ENCODE results near the gene DNAI2. TPM values are rescaled to one million over a fixed set of nuclear protein-coding genes. Genes with fewer than 3 reads are reported as not detected.

The DNAI2 gene
- polyA plus RNA-seq, 1 of the 3 experiments (the other 2 are of a cell fraction), result not detected

DNA sequence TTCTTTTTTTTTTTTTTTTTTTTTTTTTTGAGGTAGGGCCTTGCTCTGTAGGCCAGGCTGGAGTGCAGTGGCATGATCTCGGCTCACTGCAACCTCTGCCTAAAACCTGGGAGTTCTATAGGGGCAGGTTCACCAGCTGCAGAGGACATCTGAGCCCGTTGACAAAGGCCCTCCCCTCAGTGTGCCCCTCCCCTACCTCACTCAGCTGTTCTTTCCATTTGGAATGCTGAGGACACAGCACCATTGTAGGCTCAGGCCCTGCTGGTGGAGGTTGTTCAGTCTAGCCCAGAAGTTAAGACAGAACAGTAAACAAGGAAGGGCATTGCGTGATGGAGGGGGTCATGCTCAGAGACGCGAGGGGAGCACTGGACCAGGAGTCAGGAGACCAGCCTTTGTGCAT lies 30.1 kb downstream of the DNAI2 start:
- no peak for DNase-seq
- Histone ChIP-seq H2AFZ (ENCODE audit: low read depth) (no peak overlapping the region), H3K9me2 (no peaks in the 10 kb centered on the region), H3K27ac (ENCODE audit: low read depth in 2 of 2, low read length in 1 of 2) (no peak overlapping the region), H3K4me2 (no peak overlapping the region), H3K79me2 (ENCODE audit: insufficient read depth) (no peaks in the 10 kb centered on the region), H4K20me1 (ENCODE audit: insufficient read depth) (no peaks in the 10 kb centered on the region), H3K27me3 (ENCODE audit: insufficient read depth) (no peaks in the 10 kb centered on the region), H3K4me1 (ENCODE audit: control insufficient read depth in 1 of 2, insufficient read depth in 2 of 2, low read depth in 1 of 2, low read length in 1 of 2) (no peaks in the 10 kb centered on the region), H3K4me3 (ENCODE audit: low read depth in 2 of 2, low read length in 1 of 2) (no peak overlapping the region), H3K9me3 (no peaks in the 10 kb centered on the region), H3K36me3 (replicated peaks in 1 of 2; ENCODE audit: control insufficient read depth in 1 of 2, insufficient read depth in 2 of 2, low read length in 1 of 2) (no peaks in the 10 kb centered on the region), H3K9ac (no peak overlapping the region), H3F3A (replicated peaks; ENCODE audit: insufficient read depth) (no peaks in the 10 kb centered on the region)
- ChIA-PET CTCF (interaction anchor here (0.8 to 4.5 kb wide), 11 partner anchors 17 to 186 kb away, joined by 3 to 20 read pairs (median 4); partner anchors contain the start of genes BTBD17 and GPR142), POLR2A (no interaction called here)
- no peak for TF ChIP-seq TEAD4 (IDR thresholded peaks at IDR 0.05; ENCODE audit: borderline replicate concordance, insufficient read depth)
- TF ChIP-seq, protein P1, sequence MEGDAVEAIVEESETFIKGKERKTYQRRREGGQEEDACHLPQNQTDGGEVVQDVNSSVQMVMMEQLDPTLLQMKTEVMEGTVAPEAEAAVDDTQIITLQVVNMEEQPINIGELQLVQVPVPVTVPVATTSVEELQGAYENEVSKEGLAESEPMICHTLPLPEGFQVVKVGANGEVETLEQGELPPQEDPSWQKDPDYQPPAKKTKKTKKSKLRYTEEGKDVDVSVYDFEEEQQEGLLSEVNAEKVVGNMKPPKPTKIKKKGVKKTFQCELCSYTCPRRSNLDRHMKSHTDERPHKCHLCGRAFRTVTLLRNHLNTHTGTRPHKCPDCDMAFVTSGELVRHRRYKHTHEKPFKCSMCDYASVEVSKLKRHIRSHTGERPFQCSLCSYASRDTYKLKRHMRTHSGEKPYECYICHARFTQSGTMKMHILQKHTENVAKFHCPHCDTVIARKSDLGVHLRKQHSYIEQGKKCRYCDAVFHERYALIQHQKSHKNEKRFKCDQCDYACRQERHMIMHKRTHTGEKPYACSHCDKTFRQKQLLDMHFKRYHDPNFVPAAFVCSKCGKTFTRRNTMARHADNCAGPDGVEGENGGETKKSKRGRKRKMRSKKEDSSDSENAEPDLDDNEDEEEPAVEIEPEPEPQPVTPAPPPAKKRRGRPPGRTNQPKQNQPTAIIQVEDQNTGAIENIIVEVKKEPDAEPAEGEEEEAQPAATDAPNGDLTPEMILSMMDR (IDR thresholded peaks at IDR 0.05), result no peak
- no peak for TF ChIP-seq CHD2 (IDR thresholded peaks at IDR 0.05; ENCODE audit: low read length, partially characterized antibody)
- no peak for TF ChIP-seq ELF1 (IDR thresholded peaks at IDR 0.05)
- no peak for TF ChIP-seq EZH2phosphoT487 (IDR thresholded peaks at IDR 0.05; ENCODE audit: borderline replicate concordance, low read depth)
- TF ChIP-seq FOXJ3 (CRISPR knock-in tag; IDR thresholded peaks at IDR 0.05), result no peak
- WGBS (ENCODE audit: low lambda C conversion rate), result 37% methylated on average over 5 of the region's 5 CpGs

DNA sequence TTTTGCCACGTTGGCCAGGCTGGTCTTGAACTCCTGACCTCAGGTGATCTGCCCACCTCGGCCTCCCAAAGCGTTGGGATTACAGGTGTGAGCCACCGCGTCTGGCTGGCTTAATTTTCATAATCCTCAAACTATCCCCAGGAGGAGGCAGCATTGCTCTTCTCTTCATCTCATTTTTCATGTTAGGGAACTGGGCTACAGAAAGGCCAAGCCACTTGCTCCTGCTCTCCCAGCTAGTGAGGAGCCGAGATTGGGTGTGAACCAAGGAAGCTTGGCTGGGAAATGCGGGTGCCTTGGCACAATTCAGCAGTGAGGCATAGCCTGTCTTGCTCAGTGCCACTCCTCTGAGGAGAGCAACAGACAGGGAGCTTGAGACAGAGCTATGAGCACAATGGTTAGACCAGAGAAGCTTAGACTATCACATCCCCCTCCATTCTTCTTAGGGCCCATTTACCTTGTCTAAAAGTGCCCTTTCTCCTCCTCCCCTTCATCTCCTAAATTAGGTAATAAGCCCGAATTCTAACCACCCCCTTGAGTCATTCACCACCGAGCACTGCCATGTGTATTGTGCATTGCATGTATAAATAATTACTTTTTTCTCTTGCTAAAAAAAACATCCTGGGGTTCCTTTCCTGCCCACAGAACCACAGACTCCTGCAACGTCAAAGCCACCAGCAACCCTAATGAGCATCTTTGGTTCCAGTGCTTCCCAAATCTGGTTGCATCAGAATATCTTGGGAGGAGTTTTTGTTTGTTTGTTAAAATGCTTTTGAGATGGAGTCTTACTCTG lies 32.0 kb downstream of the DNAI2 start:
- ChIA-PET POLR2A (no interaction called here), CTCF (interaction anchor here (0.5 to 4.5 kb wide), 11 partner anchors 8 to 152 kb away, joined by 3 to 20 read pairs (median 4); partner anchors contain the start of genes BTBD17 and GPR142)
- Histone ChIP-seq H3K79me2 (ENCODE audit: insufficient read depth) (no peaks in the 10 kb centered on the region), H2AFZ (ENCODE audit: low read depth) (no peak overlapping the region), H3K36me3 (replicated peaks in 1 of 2; ENCODE audit: control insufficient read depth in 1 of 2, insufficient read depth in 2 of 2, low read length in 1 of 2) (no peaks in the 10 kb centered on the region), H3K9me2 (no peaks in the 10 kb centered on the region), H3F3A (replicated peaks; ENCODE audit: insufficient read depth) (no peaks in the 10 kb centered on the region), H3K4me3 (ENCODE audit: low read depth in 2 of 2, low read length in 1 of 2) (no peak overlapping the region), H3K4me1 (ENCODE audit: control insufficient read depth in 1 of 2, insufficient read depth in 2 of 2, low read depth in 1 of 2, low read length in 1 of 2) (no peaks in the 10 kb centered on the region), H4K20me1 (ENCODE audit: insufficient read depth) (no peaks in the 10 kb centered on the region), H3K4me2 (no peak overlapping the region), H3K27me3 (ENCODE audit: insufficient read depth) (no peaks in the 10 kb centered on the region), H3K27ac (ENCODE audit: low read depth in 2 of 2, low read length in 1 of 2) (no peak overlapping the region), H3K9me3 (no peaks in the 10 kb centered on the region), H3K9ac (no peak overlapping the region)
- TF ChIP-seq RAD21 (IDR thresholded peaks at IDR 0.05; ENCODE audit: low read length) (peak; percentile 28; the same call in 1 of the 2 replicates), ELF1 (IDR thresholded peaks at IDR 0.05) (no peak)
- 37% methylated on average over 10 of the region's 10 CpGs for WGBS (ENCODE audit: low lambda C conversion rate)
- no peak for DNase-seq

Measured in SK-N-SH (cell line).